GM18951 (cell line): ENCODE measurements around the gene CFI.

Experiments used
- POLR2A ChIP-seq: IDR thresholded peaks from 4 replicates; pipeline ENCODE4 v1.6.1; 2011; ENCODE audit warnings: mild to moderate bottlenecking; ENCODE audit not compliant: insufficient read length, insufficient read depth; ENCODE audit errors: extremely low read depth
- in situ Hi-C: fragments of 300-500 bp; cut with MboI; formaldehyde crosslinking; loops from one replicate; pipeline ENCODE4 v1.12.0; 2022; ENCODE audit warnings: low sequenced_read_pairs, mixed read lengths, inconsistent platforms; ENCODE audit not compliant: unreplicated experiment

The CFI gene

DNA sequence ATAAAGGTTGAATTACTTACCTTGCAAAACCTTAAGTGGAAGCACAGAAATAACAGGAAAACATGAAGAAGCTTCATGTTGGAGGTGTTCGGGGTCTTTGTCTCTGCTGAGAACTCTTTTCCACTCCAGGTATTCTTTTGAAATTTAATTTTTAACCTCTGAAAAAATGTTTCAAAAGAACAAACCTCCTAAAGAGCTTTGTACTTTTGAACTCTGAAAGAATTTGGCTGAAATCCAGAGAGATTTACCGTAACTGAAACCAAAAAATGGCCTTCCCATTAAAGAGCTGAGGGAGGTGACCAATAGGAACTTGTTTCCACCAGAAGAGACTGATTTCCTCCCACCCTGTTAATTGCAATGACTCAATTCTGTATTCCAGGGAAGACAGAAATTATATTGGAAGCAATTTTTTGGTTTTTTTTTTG is at the start of gene CFI:
Gene CFI (minus strand): TSS at position 105 of the 425 bp plus-strand sequence. CDS start 28 bp downstream, at position 77.
- in situ Hi-C loops = loop anchor here (10.0 kb wide), 1 partner anchor 377 kb away; no protein-coding TSS in a partner anchor
- no peak for TF ChIP-seq POLR2A

DNA sequence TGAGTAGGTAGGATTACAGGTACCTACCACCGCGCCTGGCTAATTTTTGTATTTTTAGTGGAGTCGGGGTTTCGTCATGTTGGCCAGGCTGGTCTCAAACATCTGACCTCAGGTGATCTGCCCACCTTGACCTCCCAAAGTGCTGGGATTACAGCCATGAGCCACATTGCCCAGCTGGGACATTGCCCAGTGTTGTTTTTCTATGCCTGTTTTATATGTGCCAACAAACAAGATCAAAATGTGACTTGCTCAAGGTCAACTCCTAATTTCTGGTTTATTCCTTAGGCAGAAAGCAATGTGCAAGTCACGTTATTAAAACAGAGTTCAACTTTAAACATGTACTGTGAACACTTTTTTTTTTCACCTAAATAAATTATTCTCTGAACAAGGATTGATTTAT is 48.8 kb upstream of the CFI start:
- TF ChIP-seq POLR2A = no peak
- in situ Hi-C loops = no loop called here

- in situ Hi-C loops = no loop called here
Measured at GRCh38 chr4:109848501-109848900, 46.7 kb upstream of the CFI start.

GRCh38 chr4:109847896-109848442 is 46.2 kb upstream of the CFI start, which contains the start of gene LRIT3:
Gene LRIT3, plus strand, starts transcription at chr4:109848107. Its CDS starts 95 bp downstream, at chr4:109848202.
- TF ChIP-seq POLR2A = no peak
- in situ Hi-C loops = no loop called here

More at GRCh38 chr4:109848501-109848900, 46.7 kb upstream of the CFI start:
- TF ChIP-seq POLR2A = no peak

GRCh38 chr4:109846395-109847098 is 44.7 kb upstream of the CFI start:
- in situ Hi-C loops = no loop called here
- TF ChIP-seq POLR2A = no peak

DNA sequence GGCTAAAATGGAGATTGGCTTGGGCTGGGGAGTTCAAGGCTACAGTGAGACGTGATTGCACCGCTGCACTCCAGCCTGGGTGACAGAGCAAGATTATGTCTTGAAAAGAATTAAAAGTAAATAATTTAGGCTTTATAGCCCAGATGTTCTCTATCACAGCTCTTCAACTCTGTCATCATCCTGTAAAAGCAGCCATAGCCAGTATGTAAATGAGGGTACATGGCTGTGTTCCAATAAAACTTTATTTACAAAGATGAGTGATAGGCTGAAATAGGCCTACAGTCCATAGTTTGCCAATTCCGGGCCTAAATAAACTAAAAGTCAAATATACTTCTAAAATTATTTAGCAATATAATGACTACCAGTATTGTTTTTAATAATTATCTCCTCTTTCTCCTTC is 35.2 kb upstream of the CFI start:
- no peak for TF ChIP-seq POLR2A
- in situ Hi-C loops = no loop called here

- TF ChIP-seq POLR2A = no peak
- in situ Hi-C loops = no loop called here
Measured at GRCh38 chr4:109833756-109834155, 32.0 kb upstream of the CFI start.

- no peak for TF ChIP-seq POLR2A
- in situ Hi-C loops = no loop called here
Measured at GRCh38 chr4:109827672-109828071, 25.9 kb upstream of the CFI start, which contains the start of gene RRH. Gene RRH, plus strand, starts transcription at chr4:109827972. Its CDS starts 56 bp downstream, at chr4:109828028.

GRCh38 chr4:109826719-109827118 is 24.9 kb upstream of the CFI start:
- in situ Hi-C loops = no loop called here
- TF ChIP-seq POLR2A = no peak

DNA sequence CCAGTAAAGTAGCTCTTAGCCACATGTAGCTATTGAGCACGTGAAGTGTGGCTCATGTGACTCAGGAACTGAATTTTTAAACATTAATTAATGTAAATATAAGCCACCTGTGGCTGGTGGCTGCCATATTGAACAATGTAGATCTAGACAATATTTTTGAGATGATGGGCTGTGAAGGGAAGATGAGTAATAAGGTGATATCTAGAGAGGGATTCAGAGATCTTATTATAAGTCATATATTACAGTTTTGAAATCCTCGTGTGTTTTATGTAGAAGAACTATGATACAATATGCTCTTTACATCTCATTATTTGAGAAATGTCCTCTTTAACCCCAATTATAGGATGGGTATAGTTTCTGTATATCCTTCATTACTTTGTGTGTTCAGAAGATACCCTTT is 19.4 kb upstream of the CFI start:
- in situ Hi-C loops = no loop called here
- no peak for TF ChIP-seq POLR2A

GRCh38 chr4:109820563-109820962 is 18.8 kb upstream of the CFI start:
- TF ChIP-seq POLR2A = no peak
- in situ Hi-C loops = no loop called here

DNA sequence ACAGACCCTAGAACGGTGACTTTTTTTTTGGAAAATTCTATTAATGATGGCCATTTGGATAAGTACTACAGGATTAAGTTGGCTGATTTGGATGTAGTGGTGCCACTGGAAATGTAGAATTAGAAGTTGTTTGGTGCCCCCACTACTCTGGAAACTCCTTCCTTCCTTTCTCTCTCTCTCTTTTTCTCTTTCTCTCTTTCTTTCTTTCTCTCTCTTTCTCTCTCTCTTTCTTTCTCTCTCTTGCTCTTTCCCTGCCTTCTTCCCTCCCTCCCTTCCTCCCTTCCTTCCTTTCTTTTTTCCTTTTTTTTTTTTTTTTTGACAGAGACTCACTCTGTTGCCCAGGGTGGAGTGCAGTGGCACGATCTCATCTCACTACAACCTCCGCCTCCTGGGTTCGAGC is 16.5 kb upstream of the CFI start:
- in situ Hi-C loops = no loop called here

DNA sequence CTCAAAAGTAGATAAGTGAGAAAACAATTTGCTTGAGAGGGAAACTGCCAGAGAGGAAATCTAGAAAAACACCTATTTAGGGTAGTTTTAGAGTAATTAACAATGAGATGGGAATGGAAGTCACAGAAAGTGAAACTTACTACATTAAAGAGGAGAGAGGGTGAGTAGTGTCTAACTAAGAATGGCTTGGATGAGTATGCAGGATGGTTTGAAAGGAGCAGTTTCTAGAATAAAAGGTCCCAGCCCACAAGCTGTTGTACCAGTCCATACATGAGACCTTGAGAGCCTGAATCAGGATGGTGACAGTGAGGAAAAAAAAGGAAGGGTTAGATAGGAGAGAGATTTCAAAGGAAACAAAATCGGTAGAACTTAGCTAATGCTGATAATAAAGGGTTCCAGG is 15.1 kb upstream of the CFI start:
- in situ Hi-C loops = no loop called here
- no peak for TF ChIP-seq POLR2A

More for the DNA sequence above, 16.5 kb upstream of the CFI start:
- no peak for TF ChIP-seq POLR2A

- no peak for TF ChIP-seq POLR2A
- in situ Hi-C loops = no loop called here
Measured at GRCh38 chr4:109816082-109816442, 14.3 kb upstream of the CFI start.
